ENCODE results near the gene PLPPR1.

DNA sequence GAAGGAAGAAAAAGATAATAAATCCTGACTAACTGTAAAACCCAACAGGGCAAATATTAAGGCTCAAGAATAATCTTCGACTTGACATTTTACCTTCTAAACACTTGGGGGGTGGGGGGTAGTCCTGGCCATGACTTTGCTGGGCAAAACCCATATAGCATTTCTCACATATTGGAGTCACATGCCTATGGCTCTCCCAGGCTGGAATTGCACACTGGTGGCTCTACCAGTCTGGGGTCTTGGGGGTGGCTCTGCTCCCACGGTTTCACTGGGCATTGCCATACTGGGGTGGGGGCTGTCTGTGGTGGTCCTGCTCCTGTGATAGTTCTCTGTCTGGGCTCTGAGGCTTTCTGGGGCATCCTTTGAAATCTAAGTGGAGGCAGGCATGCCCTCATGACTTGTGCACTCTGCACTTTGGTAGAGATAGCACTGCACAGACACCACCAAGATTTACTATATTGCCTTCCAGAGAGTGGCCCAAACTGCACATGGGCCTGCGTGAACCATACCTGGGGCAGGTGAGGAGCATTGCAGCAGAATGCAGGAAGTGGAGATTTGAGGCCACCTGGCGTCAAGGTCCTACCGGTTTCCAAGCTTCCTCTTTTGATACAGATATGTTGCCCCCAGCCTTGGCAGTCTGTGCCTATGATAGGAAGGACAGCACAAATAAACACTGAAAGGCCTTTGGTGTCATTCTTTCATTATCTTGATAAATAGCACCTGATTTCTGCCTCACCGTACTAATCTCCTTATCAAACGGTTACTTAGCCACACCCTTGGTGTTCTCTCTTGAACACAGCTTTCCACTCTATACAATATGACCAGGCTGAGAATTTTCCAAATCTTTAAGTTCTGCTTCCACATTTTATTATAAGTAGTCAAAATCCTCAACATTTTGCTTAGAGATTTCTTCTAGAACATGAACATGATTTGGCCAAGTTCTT is 326.5 kb downstream of the PLPPR1 start:
- TF ChIP-seq CTCF (IDR thresholded peaks at IDR 0.05), result no peak
- TF ChIP-seq POLR2A (IDR thresholded peaks at IDR 0.05), result no peak
